A549 (cell line): ENCODE measurements around the gene KCNK3.

ENCODE experiments used
- CTCF ChIP-seq: fragments of >200 bp; sonication (Bioruptor Twin); formaldehyde crosslinking; IDR thresholded peaks from 3 replicates; pipeline ENCODE4 v1.5.1; 2016
- ESRRA ChIP-seq: fragments of 150-350 bp; IDR thresholded peaks from 2 replicates; pipeline ENCODE4 v1.6.1; 2014; ENCODE audit warnings: mild to moderate bottlenecking, low read length, borderline replicate concordance
- JUN ChIP-seq, 2 experiments: fragments of >200 bp; sonication (Bioruptor Twin); formaldehyde crosslinking; IDR thresholded peaks; 2 replicates in 1 of 2; 3 replicates in 1 of 2; pipeline ENCODE4 v1.6.1; 2016 to 2017
- KDM1A ChIP-seq: fragments of 200-600 bp; sonication (generic); IDR thresholded peaks from 2 replicates; pipeline ENCODE4 v1.6.1; 2016; ENCODE audit warnings: low read depth, mild to moderate bottlenecking
- MAX ChIP-seq: IDR thresholded peaks from 2 replicates; pipeline ENCODE4 v1.6.1; 2012
- POLR2A ChIP-seq: IDR thresholded peaks from 2 replicates; pipeline ENCODE4 v1.6.1; 2012; ENCODE audit warnings: mild to moderate bottlenecking, low read length
- RAD21 ChIP-seq, 2 experiments: fragments of >200 bp in 1 of 2; sonication (Bioruptor Twin) in 1 of 2; formaldehyde crosslinking in 1 of 2; IDR thresholded peaks in 1 of 2; conservative IDR thresholded peaks in 1 of 2; 2 replicates in 1 of 2; 3 replicates in 1 of 2; pipeline ENCODE4 v1.6.1; 2012 to 2018; ENCODE audit warnings: inconsistent platforms in 1 of 2
- USF2 ChIP-seq: fragments of 450-650 bp; IDR thresholded peaks from 2 replicates; pipeline ENCODE4 v1.6.1; 2014; ENCODE audit warnings: antibody characterized with exemption
- TF ChIP-seq, protein P1 (sequence below): fragments of 200-600 bp; sonication (generic); IDR thresholded peaks from 2 replicates; pipeline ENCODE4 v1.6.1; 2016; ENCODE audit warnings: antibody characterized with exemption, mild to moderate bottlenecking, moderate library complexity

- TF ChIP-seq USF2 (no peak), MAX (no peak), JUN (IDR thresholded peaks at IDR 0.05) (no peak), ESRRA (no peak), CTCF (no peak), POLR2A (no peak), RAD21 (conservative IDR thresholded peaks at IDR 0.05 in 1 of 2, IDR thresholded peaks at IDR 0.05 in 1 of 2) (no peak), KDM1A (no peak)
- TF ChIP-seq, protein P1, sequence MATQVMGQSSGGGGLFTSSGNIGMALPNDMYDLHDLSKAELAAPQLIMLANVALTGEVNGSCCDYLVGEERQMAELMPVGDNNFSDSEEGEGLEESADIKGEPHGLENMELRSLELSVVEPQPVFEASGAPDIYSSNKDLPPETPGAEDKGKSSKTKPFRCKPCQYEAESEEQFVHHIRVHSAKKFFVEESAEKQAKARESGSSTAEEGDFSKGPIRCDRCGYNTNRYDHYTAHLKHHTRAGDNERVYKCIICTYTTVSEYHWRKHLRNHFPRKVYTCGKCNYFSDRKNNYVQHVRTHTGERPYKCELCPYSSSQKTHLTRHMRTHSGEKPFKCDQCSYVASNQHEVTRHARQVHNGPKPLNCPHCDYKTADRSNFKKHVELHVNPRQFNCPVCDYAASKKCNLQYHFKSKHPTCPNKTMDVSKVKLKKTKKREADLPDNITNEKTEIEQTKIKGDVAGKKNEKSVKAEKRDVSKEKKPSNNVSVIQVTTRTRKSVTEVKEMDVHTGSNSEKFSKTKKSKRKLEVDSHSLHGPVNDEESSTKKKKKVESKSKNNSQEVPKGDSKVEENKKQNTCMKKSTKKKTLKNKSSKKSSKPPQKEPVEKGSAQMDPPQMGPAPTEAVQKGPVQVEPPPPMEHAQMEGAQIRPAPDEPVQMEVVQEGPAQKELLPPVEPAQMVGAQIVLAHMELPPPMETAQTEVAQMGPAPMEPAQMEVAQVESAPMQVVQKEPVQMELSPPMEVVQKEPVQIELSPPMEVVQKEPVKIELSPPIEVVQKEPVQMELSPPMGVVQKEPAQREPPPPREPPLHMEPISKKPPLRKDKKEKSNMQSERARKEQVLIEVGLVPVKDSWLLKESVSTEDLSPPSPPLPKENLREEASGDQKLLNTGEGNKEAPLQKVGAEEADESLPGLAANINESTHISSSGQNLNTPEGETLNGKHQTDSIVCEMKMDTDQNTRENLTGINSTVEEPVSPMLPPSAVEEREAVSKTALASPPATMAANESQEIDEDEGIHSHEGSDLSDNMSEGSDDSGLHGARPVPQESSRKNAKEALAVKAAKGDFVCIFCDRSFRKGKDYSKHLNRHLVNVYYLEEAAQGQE = no peak
Measured at GRCh38 chr2:26699295-26699694, 6.8 kb downstream of the KCNK3 start.
